Measurements from ENCODE around the gene WSB2. TPM values are rescaled to one million over a fixed set of nuclear protein-coding genes. Genes with fewer than 3 reads are reported as not detected.

Gene WSB2

Small RNA genes lying within 50 kb of the gene (small RNA-seq; reads per million reads assigned to genes)
- gene AC131159.1 (ENCODE audit: insufficient read depth) = not detected

All from neuronal stem cell (in vitro differentiated cells).